CD8-positive, alpha-beta memory T cell (primary cell): ENCODE data around the gene RNF125. TPM values are rescaled to one million over a fixed set of nuclear protein-coding genes. Genes with fewer than 3 reads are reported as not detected.

ENCODE experiments used
- CTCF ChIA-PET: fragments of 350-600 bp; sonication (Branson Sonifier 250); formaldehyde crosslinking; loops from one replicate; lab custom pipeline; 2021; ENCODE audit warnings: antibody characterized with exemption; lab: Charles Lee
- POLR2A ChIA-PET: fragments of 350-600 bp; sonication (Branson Sonifier 250); formaldehyde crosslinking; loops from one replicate; lab custom pipeline; 2021; ENCODE audit warnings: antibody characterized with exemption; lab: Charles Lee
- DNase-seq, 5 donors: peaks; one replicate each; pipeline versions ENCODE4 v3.0.0 to v3.0.0-alpha.2; 2020 to 2022; ENCODE audit warnings: mixed read lengths in 1 of 5
- H3K27ac ChIP-seq: one replicate; pipeline ENCODE4 v1.7.0; 2013; ENCODE audit warnings: low read depth, mild to moderate bottlenecking, low read length, moderate library complexity
- H3K27me3 ChIP-seq: 2 replicates; pipeline ENCODE4 v1.7.0; 2013; ENCODE audit warnings: low read length, mild to moderate bottlenecking; ENCODE audit not compliant: insufficient read depth, poor library complexity, severe bottlenecking
- H3K36me3 ChIP-seq: 2 replicates; pipeline ENCODE4 v1.7.0; 2013; ENCODE audit warnings: mild to moderate bottlenecking, low read length, moderate library complexity; ENCODE audit not compliant: insufficient read depth
- H3K4me1 ChIP-seq: 2 replicates; pipeline ENCODE4 v1.7.0; 2013; ENCODE audit warnings: mild to moderate bottlenecking, low read length, moderate library complexity; ENCODE audit not compliant: insufficient read depth
- H3K4me3 ChIP-seq: 2 replicates; pipeline ENCODE4 v1.7.0; 2013; ENCODE audit warnings: mild to moderate bottlenecking, low read length
- H3K9me3 ChIP-seq: 2 replicates; pipeline ENCODE4 v1.7.0; 2013; ENCODE audit warnings: mild to moderate bottlenecking, low read length
- H3K27ac Mint-ChIP-seq, 8 donors: one replicate each; pipeline ENCODE4 v1.8.0; 2020 to 2021; ENCODE audit warnings: mixed read lengths in 8 of 8, mild to moderate bottlenecking in 6 of 8, inconsistent platforms in 3 of 8, moderate library complexity in 3 of 8
- H3K27me3 Mint-ChIP-seq, 2 donors: one replicate each; pipeline ENCODE4 v1.8.0; 2020 to 2021; ENCODE audit warnings: mixed read lengths in 2 of 2, mild to moderate bottlenecking in 1 of 2, moderate library complexity in 1 of 2
- H3K36me3 Mint-ChIP-seq, 3 donors: one replicate each; pipeline ENCODE4 v1.8.0; 2020 to 2021; ENCODE audit warnings: mixed read lengths in 3 of 3, inconsistent platforms in 1 of 3, mild to moderate bottlenecking in 1 of 3
- H3K4me1 Mint-ChIP-seq, 3 donors: one replicate each; pipeline ENCODE4 v1.8.0; 2020 to 2021; ENCODE audit warnings: mixed read lengths in 3 of 3, inconsistent platforms in 1 of 3, mild to moderate bottlenecking in 1 of 3
- H3K4me3 Mint-ChIP-seq, 7 donors: one replicate each; pipeline ENCODE4 v1.8.0; 2020 to 2021; ENCODE audit warnings: mixed read lengths in 7 of 7, mild to moderate bottlenecking in 6 of 7, moderate library complexity in 4 of 7, inconsistent platforms in 2 of 7
- H3K9me3 Mint-ChIP-seq, 5 donors: one replicate each; pipeline ENCODE4 v1.8.0; 2020 to 2022; ENCODE audit warnings: mixed read lengths in 5 of 5, mild to moderate bottlenecking in 3 of 5, moderate library complexity in 2 of 5, inconsistent platforms in 1 of 5
- polyA plus RNA-seq: library from polyadenylated mRNA; unstranded; fragments of 300-500 nt; fragmentation: Illumina TruSeq; gene quantifications from one replicate; pipeline ENCODE4 v1.2.3, GENCODE V29; 2021
- total RNA-seq, 2 experiments: library from RNA; stranded (reverse); gene quantifications; one replicate each; pipeline ENCODE4 v1.2.3, GENCODE V29; 2021

The RNF125 gene
- total RNA-seq (10 to 100 TPM; 41.3 to 42.8 TPM), polyA plus RNA-seq (66.6 TPM)

GRCh38 chr18:32018331-32019250 is at the start of gene RNF125:
TSS of gene RNF125 (plus strand) at chr18:32018825. CDS start at chr18:32018864, 39 bp downstream.
- Histone ChIP-seq H3K27ac (peak within 1 kb of the TSS; percentile 89), H3K9me3 (no peaks in the 10 kb centered on the region), H3K4me1 (peaks cover 44% of the 10 kb centered on the region), H3K36me3 (no peaks in the 10 kb centered on the region), H3K27me3 (no peaks in the 10 kb centered on the region), H3K4me3 (peak within 1 kb of the TSS; percentile 97)
- ChIA-PET CTCF (interaction anchor here (0.6 to 3.6 kb wide), 23 partner anchors 9 to 94 kb away, joined by 3 to 40 read pairs (median 5); partner anchors contain the start of genes RNF138 and TRAPPC8), POLR2A (interaction anchor here (0.7 to 4.3 kb wide), 15 partner anchors 10 to 95 kb away, joined by 3 to 80 read pairs (median 9); partner anchors contain the start of genes RNF138 and TRAPPC8)
- peaks cover 0 to 31% (median 0%) of the 10 kb centered on the region in 3 donors for H3K36me3 Mint-ChIP-seq
- DNase-seq, result peak; percentile 77 to 97 (median 92)
- H3K27ac Mint-ChIP-seq, result peak within 1 kb of the TSS; percentile 82 to 99 (median 97)
- peaks cover 51 to 67% (median 61%) of the 10 kb centered on the region in 3 donors for H3K4me1 Mint-ChIP-seq
- peaks cover 0 to 2% (median 0%) of the 10 kb centered on the region in 5 donors for H3K9me3 Mint-ChIP-seq
- peaks cover 0 to 9% of the 10 kb centered on the region in 2 donors for H3K27me3 Mint-ChIP-seq
- peak within 1 kb of the TSS; percentile 87 to 100 (median 98) for H3K4me3 Mint-ChIP-seq

DNA sequence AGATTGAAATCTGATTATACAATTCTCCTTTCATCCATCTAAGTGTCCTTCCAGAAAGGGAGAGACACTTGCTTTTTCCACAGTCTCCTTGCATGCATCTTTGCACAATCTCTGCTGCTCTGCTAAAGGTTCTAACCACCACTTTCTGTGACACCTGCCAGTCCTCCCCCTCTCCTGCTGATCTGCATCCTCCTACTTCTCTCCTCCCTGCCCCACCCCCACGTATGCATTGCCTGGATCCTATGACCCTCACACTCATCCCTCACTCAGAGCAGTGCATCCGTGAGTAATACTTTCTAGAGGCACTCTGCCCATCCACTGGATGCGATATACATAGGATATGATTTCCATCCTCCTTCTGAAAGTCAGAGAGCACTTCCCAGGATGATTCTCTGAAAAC is 48.0 kb upstream of the RNF125 start:
- H3K27me3 ChIP-seq, result no peaks in the 10 kb centered on the region
- no peak for DNase-seq

GRCh38 chr18:31973929-31974546 is 44.6 kb upstream of the RNF125 start:
- no peak overlapping the region for H3K27ac Mint-ChIP-seq
- Histone ChIP-seq H3K4me3 (no peak overlapping the region), H3K4me1 (no peaks in the 10 kb centered on the region), H3K9me3 (peaks cover 16% of the 10 kb centered on the region), H3K27ac (no peak overlapping the region), H3K36me3 (no peaks in the 10 kb centered on the region), H3K27me3 (no peaks in the 10 kb centered on the region)
- no peaks in the 10 kb centered on the region for H3K4me1 Mint-ChIP-seq
- peaks cover 11 to 46% (median 33%) of the 10 kb centered on the region in 5 donors for H3K9me3 Mint-ChIP-seq
- no peaks in the 10 kb centered on the region for H3K27me3 Mint-ChIP-seq
- POLR2A ChIA-PET, result no interaction called here
- no peak for DNase-seq
- H3K36me3 Mint-ChIP-seq, result peaks cover 0 to 28% (median 0%) of the 10 kb centered on the region in 3 donors
- CTCF ChIA-PET, result no interaction called here
- no peak overlapping the region for H3K4me3 Mint-ChIP-seq

More for the DNA sequence above, 48.0 kb upstream of the RNF125 start:
- H3K36me3 Mint-ChIP-seq, result peaks cover 0 to 18% (median 0%) of the 10 kb centered on the region in 3 donors
- POLR2A ChIA-PET, result no interaction called here
- H3K4me1 Mint-ChIP-seq, result no peaks in the 10 kb centered on the region
- H3K27me3 Mint-ChIP-seq, result no peaks in the 10 kb centered on the region
- H3K4me3 ChIP-seq, result no peak overlapping the region
- no peak overlapping the region for H3K4me3 Mint-ChIP-seq
- no peaks in the 10 kb centered on the region for H3K36me3 ChIP-seq
- H3K27ac Mint-ChIP-seq, result peak overlapping the region in 1 of 8 donors; percentile 33
- no peaks in the 10 kb centered on the region for H3K4me1 ChIP-seq
- CTCF ChIA-PET, result interaction anchor here (1.5 kb wide), 1 partner anchor 27 kb away, joined by 3 read pairs; no protein-coding TSS in a partner anchor
- H3K9me3 ChIP-seq, result peaks cover 16% of the 10 kb centered on the region
- H3K27ac ChIP-seq, result no peak overlapping the region
- H3K9me3 Mint-ChIP-seq, result peaks cover 11 to 30% (median 26%) of the 10 kb centered on the region in 5 donors

GRCh38 chr18:31976242-31976641 is 42.4 kb upstream of the RNF125 start:
- H3K27ac ChIP-seq, result no peak overlapping the region
- ChIA-PET POLR2A (no interaction called here), CTCF (interaction anchor here (1.1 to 2.5 kb wide), 7 partner anchors 13 to 234 kb away, joined by 3 to 10 read pairs (median 3); no protein-coding TSS in a partner anchor)
- no peak overlapping the region for H3K4me3 ChIP-seq
- no peaks in the 10 kb centered on the region for H3K27me3 ChIP-seq
- Mint-ChIP-seq H3K27me3 (no peaks in the 10 kb centered on the region), H3K36me3 (peaks cover 0 to 33% (median 2%) of the 10 kb centered on the region in 3 donors), H3K27ac (peak overlapping the region in 1 of 8 donors; percentile 15), H3K4me1 (no peaks in the 10 kb centered on the region), H3K9me3 (peaks cover 11 to 51% (median 37%) of the 10 kb centered on the region in 5 donors), H3K4me3 (no peak overlapping the region)
- no peaks in the 10 kb centered on the region for H3K36me3 ChIP-seq
- DNase-seq, result no peak
- H3K9me3 ChIP-seq, result peaks cover 16% of the 10 kb centered on the region
- no peaks in the 10 kb centered on the region for H3K4me1 ChIP-seq

DNA sequence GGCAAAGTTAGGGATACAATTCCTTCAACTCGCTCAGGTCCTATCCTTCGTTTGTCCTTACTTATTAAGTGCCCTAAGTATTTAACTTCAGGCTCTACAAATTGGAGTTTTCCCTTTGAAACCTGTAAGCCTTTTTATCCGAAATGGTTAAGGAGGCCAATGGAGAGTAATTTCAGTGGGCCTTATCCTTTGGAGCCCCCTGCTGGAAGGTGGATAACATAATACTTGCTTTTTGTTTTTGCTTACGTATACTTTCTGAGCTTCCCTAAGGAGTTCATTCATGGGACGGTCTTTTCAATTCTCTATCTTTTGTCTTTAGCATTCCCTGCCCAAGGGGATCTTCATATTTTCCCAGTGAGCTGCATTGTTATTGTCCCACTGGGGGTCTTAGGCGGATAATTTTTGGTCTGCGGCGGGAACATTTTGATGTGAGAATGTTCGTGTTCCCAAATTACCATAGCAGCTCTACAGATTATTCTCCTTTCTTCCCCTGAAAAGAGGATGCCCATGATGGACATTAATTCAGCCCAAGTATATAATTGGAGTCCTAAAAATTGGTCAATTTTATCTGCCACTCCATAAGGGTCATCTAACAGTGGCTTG is 41.3 kb upstream of the RNF125 start:
- peak in 3 of 5 donors; percentile 4 to 42 (median 34) for DNase-seq
- POLR2A ChIA-PET, result interaction anchor here (1.1 kb wide), 1 partner anchor 41 kb away, joined by 5 read pairs; the partner anchor contains the start of gene RNF125

DNA sequence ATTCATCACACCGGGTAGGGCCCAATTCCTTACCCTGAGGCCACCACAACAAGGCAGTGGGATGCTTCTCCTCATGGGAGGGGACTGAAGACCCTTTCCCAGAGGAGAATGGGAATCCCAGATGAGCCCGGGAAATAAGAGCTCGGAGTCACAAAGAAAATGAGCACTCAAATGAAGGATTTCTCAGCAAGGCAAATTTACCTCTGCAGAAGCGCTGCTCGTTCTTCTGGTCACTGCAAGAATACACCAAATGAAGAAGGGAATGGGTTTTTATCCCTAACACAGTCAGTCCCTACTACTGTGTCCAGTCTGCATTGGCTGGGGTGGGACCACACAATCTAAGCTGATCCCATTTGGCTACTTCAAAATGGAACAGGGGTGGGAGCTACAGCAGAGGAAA is 40.0 kb upstream of the RNF125 start:
- Mint-ChIP-seq H3K4me1 (peaks cover 10 to 16% (median 10%) of the 10 kb centered on the region in 3 donors), H3K27me3 (no peaks in the 10 kb centered on the region), H3K27ac (peak overlapping the region in 1 of 8 donors; percentile 79), H3K4me3 (no peak overlapping the region), H3K9me3 (peaks cover 7 to 39% (median 29%) of the 10 kb centered on the region in 5 donors), H3K36me3 (peaks cover 0 to 26% (median 2%) of the 10 kb centered on the region in 3 donors)
- H3K27ac ChIP-seq, result no peak overlapping the region
- H3K4me3 ChIP-seq, result no peak overlapping the region
- no peaks in the 10 kb centered on the region for H3K36me3 ChIP-seq
- peaks cover 12% of the 10 kb centered on the region for H3K9me3 ChIP-seq
- CTCF ChIA-PET, result no interaction called here
- peaks cover 4% of the 10 kb centered on the region for H3K4me1 ChIP-seq
- no peaks in the 10 kb centered on the region for H3K27me3 ChIP-seq
- no peak for DNase-seq
- POLR2A ChIA-PET, result no interaction called here

More for the DNA sequence above, 41.3 kb upstream of the RNF125 start:
- CTCF ChIA-PET, result interaction anchor here (0.7 to 2.5 kb wide), 13 partner anchors 14 to 85 kb away, joined by 3 to 10 read pairs (median 3); partner anchors contain the start of gene RNF125
- Histone ChIP-seq H3K4me1 (no peaks in the 10 kb centered on the region), H3K27ac (no peak overlapping the region), H3K9me3 (peaks cover 16% of the 10 kb centered on the region), H3K36me3 (no peaks in the 10 kb centered on the region), H3K4me3 (no peak overlapping the region), H3K27me3 (no peaks in the 10 kb centered on the region)
- Mint-ChIP-seq H3K27me3 (no peaks in the 10 kb centered on the region), H3K9me3 (peaks cover 9 to 45% (median 34%) of the 10 kb centered on the region in 5 donors), H3K27ac (peak overlapping the region in 1 of 8 donors; percentile 14), H3K36me3 (peaks cover 0 to 29% (median 2%) of the 10 kb centered on the region in 3 donors), H3K4me3 (no peak overlapping the region), H3K4me1 (peaks cover 0 to 4% (median 1%) of the 10 kb centered on the region in 3 donors)

DNA sequence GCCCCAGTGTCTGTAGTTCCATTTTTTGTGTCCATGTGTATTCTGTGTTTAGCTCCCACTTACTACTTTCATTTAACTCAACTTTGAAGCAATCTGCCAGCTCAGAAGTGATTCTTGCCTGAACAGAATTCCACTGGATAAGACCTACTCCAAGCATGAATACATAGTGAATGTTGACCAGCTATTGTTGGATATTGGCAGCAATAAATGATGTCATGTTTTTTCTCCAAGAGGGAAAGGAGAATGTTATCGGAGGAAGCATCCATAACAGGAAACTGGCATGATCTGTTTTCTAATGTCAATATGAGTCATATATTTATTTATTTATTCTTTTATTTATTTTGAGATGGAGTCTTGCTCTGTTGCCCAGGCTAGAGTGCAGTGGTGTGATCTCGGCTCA is 38.9 kb upstream of the RNF125 start:
- no peak overlapping the region for H3K4me3 Mint-ChIP-seq
- H3K36me3 ChIP-seq, result no peaks in the 10 kb centered on the region
- H3K4me1 Mint-ChIP-seq, result peaks cover 21 to 27% (median 21%) of the 10 kb centered on the region in 3 donors
- H3K9me3 ChIP-seq, result peaks cover 1% of the 10 kb centered on the region
- H3K27ac Mint-ChIP-seq, result peak overlapping the region in 1 of 8 donors; percentile 10
- ChIA-PET POLR2A (interaction anchor here (0.6 kb wide), 1 partner anchor 139 kb away, joined by 3 read pairs; no protein-coding TSS in a partner anchor), CTCF (interaction anchor here (0.7 kb wide), 1 partner anchor 36 kb away, joined by 3 read pairs; the partner anchor contains the start of gene TRAPPC8)
- H3K27ac ChIP-seq, result no peak overlapping the region
- no peak for DNase-seq
- no peak overlapping the region for H3K4me3 ChIP-seq
- peaks cover 15% of the 10 kb centered on the region for H3K4me1 ChIP-seq
- H3K27me3 Mint-ChIP-seq, result no peaks in the 10 kb centered on the region
- peaks cover 0 to 20% (median 2%) of the 10 kb centered on the region in 3 donors for H3K36me3 Mint-ChIP-seq
- H3K27me3 ChIP-seq, result no peaks in the 10 kb centered on the region
- H3K9me3 Mint-ChIP-seq, result peaks cover under 1 to 28% (median 18%) of the 10 kb centered on the region in 5 donors
